GM12864 (cell line): Measurements from ENCODE around the gene EXOC3L4.
"Not testable (repeated sequence)": the region's sequence is repeated elsewhere in the genome, so short reads cannot be mapped to it uniquely, and the experiment has no call there.

Experiments
- DNase-seq: peaks from one replicate; pipeline ENCODE4 v3.0.0-alpha.2; 2011; ENCODE audit warnings: low read depth
- H3K4me3 ChIP-seq: 2 replicates; pipeline ENCODE4 v1.5.1; 2011; ENCODE audit warnings: mild to moderate bottlenecking, low read depth, low read length, control low read depth
- TF ChIP-seq, protein P1 (sequence below): IDR thresholded peaks from 2 replicates; pipeline ENCODE4 v1.5.1; 2011; ENCODE audit warnings: low read depth, mild to moderate bottlenecking, moderate library complexity, low read length, control low read depth, inconsistent platforms; ENCODE audit errors: missing control alignments

The EXOC3L4 gene

DNA sequence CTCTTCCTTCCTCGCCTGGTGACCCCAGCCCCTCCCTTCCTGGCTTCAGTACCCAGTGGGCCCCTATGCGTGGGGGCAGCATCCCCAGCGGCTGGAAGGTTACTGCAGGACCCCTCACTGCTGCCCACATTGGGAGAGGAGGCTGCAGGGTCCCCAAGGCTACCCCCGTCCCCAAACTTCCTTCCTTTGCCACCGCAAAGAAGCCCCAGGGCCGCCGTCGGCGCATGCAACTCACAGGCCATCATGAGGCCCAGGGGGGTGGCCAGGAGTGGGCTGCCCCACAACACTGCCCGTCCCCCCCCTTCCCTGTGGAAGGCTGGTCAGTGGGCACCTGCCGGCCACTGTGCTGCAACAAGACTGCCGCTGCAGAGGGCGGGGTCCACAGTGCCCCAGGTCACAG, 19.2 kb downstream of the EXOC3L4 start:
- no peak overlapping the region for H3K4me3 ChIP-seq
- TF ChIP-seq, protein P1, sequence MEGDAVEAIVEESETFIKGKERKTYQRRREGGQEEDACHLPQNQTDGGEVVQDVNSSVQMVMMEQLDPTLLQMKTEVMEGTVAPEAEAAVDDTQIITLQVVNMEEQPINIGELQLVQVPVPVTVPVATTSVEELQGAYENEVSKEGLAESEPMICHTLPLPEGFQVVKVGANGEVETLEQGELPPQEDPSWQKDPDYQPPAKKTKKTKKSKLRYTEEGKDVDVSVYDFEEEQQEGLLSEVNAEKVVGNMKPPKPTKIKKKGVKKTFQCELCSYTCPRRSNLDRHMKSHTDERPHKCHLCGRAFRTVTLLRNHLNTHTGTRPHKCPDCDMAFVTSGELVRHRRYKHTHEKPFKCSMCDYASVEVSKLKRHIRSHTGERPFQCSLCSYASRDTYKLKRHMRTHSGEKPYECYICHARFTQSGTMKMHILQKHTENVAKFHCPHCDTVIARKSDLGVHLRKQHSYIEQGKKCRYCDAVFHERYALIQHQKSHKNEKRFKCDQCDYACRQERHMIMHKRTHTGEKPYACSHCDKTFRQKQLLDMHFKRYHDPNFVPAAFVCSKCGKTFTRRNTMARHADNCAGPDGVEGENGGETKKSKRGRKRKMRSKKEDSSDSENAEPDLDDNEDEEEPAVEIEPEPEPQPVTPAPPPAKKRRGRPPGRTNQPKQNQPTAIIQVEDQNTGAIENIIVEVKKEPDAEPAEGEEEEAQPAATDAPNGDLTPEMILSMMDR: no peak
- no peak for DNase-seq

DNA sequence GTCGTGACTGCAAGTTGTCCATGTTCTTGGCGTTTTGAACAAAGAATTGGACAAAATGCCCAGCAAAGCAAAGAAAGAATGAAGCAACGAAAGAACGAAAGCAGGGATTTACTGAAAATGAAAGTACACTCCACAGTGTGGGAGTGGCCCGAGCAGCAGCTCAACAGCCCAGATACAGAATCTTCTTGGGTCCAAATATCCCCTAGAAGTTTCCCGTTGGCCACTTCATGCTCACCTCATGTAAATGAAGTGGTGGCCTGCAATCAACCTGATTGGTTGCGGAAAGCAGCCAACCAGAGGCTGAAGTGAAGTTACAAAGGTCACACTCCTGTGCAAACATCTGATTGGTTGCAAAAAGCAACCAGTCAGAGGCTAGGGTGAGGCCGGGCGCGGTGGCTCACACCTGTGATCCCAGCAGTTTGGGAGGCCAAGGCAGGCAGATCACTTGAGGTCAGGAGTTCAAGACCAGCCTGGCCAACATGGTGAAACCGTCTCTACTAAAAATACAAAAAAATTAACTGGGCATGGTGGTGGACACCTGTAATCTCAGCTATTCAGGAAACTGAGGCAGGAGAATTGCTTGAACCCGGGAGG, 20.7 kb downstream of the EXOC3L4 start:
- H3K4me3 ChIP-seq: not testable (repeated sequence)
- peak; percentile 74 for DNase-seq

GRCh38 chr14:103115845-103116572, 21.5 kb downstream of the EXOC3L4 start:
- DNase-seq: no peak
- no peak overlapping the region for H3K4me3 ChIP-seq
- TF ChIP-seq, protein P1: no peak

GRCh38 chr14:103116636-103117035, 22.1 kb downstream of the EXOC3L4 start:
- no peak overlapping the region for H3K4me3 ChIP-seq
- DNase-seq: no peak
- TF ChIP-seq, protein P1: no peak

DNA sequence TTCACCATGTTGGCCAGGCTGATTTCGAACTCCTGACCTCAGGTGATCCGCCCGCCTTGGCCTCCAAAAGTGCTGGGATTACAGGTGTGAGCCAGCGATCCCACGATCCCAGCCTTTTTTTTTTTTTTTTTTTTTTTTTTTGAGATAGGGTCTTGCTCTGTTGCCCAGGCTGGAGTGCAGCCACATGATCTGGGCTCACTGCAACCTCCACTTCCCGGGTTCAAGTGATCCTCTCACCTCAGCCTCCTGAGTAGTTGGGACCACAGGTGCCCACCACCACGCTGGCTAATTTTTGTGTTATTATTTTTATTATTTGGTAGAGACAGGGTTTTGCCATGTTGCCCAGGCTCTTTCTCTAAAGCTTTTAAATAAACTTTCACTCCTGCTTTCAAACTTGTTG, 23.0 kb downstream of the EXOC3L4 start:
- H3K4me3 ChIP-seq, DNase-seq: not testable (repeated sequence)

DNA sequence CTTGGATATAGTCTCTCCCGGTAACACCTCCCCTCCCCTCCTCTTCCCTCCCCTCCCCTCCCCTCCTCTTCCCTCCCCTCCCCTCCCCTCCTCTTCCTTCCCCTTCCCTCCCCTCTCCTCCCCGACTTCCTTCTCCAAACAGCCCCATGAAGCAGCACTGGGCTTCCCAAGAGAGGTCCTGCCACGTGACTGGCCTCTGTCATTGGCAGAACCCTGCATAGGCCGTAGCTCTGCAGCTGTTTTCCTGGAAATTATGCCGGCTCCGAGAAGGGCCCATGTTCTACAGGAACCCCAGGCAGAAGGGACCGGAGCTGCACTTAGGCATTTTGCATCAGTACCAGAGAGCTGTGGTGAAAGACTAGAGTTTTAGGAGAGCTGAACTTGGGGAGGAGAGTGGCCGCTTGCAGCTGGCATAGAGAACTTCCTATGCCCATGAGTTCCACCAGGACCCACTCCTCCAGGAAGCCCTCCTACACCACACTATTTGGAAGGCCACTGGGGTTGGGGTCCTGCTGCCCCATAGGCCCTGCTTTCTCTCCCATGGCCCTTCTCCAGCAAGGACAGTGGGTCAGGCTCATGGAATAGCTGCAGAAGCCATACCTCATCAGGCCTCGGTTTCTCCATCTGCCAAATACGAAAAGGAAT, 23.6 kb downstream of the EXOC3L4 start:
- TF ChIP-seq, protein P1: no peak
- DNase-seq: no peak
- H3K4me3 ChIP-seq: no peak overlapping the region

DNA sequence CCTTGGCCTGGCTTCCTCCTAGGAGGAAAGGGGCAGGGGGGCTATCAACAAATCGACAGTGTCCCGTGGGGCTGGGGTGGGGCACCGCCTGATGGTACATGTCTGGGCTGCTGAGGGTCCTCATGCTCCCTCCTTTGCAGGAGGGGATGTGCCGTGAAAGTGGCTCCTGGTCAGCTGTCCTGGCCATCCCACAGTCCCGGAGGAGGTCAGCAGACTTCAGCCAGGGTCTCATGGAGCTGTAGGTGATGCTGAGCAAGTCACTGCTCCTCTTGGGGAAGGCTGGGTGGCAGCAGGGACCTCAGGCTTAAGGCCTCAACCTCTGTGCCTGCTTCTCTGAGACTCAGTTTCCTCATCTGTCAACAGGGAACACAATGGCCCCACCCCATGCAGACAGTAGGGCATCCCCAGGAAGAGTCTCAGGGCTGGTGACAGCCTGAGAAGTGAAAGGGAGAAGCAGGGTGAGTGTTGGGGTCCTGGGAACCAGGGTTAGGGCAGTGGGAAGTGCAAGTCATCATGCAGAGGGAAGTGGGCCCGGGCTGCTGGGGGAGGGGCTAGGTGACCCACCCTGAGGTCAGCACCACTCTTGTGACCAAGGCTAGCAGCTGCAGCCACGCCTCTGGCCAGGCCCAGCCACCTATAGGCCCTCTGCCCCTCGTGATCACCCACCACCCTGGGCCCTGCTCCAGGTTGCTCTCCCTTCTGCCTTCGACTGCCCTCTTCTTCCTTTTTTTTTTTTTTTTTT, 24.3 kb downstream of the EXOC3L4 start:
- H3K4me3 ChIP-seq: no peak overlapping the region
- TF ChIP-seq, protein P1: no peak
- DNase-seq: no peak

GRCh38 chr14:103119527-103119926, 25.0 kb downstream of the EXOC3L4 start:
- DNase-seq, H3K4me3 ChIP-seq: not testable (repeated sequence)
